Measurements from ENCODE around the gene EXOSC3. TPM values are rescaled to one million over a fixed set of nuclear protein-coding genes. Genes with fewer than 3 reads are reported as not detected.

EXOSC3 gene
- total and polyA plus RNA-seq, 9 of the 15 experiments (the other 6 are each of a cell fraction or from before 2014, with no cell fraction given) = 18.5 to 266 (median 114) TPM

GRCh38 chr9:37784616-37785483 is at the start of gene EXOSC3 (continued):
- TF ChIP-seq REST (IDR thresholded peaks at IDR 0.05; ENCODE audit: borderline replicate concordance) = peak; percentile 99
- peak; percentile 96 for TF ChIP-seq REST (CRISPR knock-in tag; IDR thresholded peaks at IDR 0.05; ENCODE audit: low read depth)
- no peak for TF ChIP-seq MEF2A (IDR thresholded peaks at IDR 0.05; ENCODE audit: control insufficient read depth, low read depth, low read length)
- TF ChIP-seq ZNF324 (CRISPR knock-in tag; IDR thresholded peaks at IDR 0.05) = no peak
- no peak for TF ChIP-seq ATF4 (CRISPR knock-in tag; IDR thresholded peaks at IDR 0.05)
- peak; percentile 84 for TF ChIP-seq ATF7 (IDR thresholded peaks at IDR 0.05)
- peak; percentile 87; the same call in 1 of the 2 replicates for TF ChIP-seq NFRKB (IDR thresholded peaks at IDR 0.05; ENCODE audit: low read depth)
- TF ChIP-seq MECOM (CRISPR knock-in tag; IDR thresholded peaks at IDR 0.05) = 0 out of 2 replicates have a peak, but pooled peaks have one; percentile 27
- TF ChIP-seq ZNF133 (CRISPR knock-in tag; IDR thresholded peaks at IDR 0.05) = no peak
- TF ChIP-seq SFPQ (IDR thresholded peaks at IDR 0.05; ENCODE audit: low read depth, low read length) = no peak
- TF ChIP-seq TFAM (CRISPR knock-in tag; conservative IDR thresholded peaks at IDR 0.05) = no peak
- peak; percentile 76; the same call in 1 of the 2 replicates for TF ChIP-seq HDAC8 (tag; IDR thresholded peaks at IDR 0.05)
- TF ChIP-seq ZKSCAN1 (IDR thresholded peaks at IDR 0.05; ENCODE audit: low read depth, low read length) = no peak
- no peak for TF ChIP-seq MAFF (IDR thresholded peaks at IDR 0.05; ENCODE audit: low read length)
- TF ChIP-seq OTX1 (CRISPR knock-in tag; IDR thresholded peaks at IDR 0.05) = no peak
- peak; percentile 84 for TF ChIP-seq POLR2H (tag; IDR thresholded peaks at IDR 0.05; ENCODE audit: low read depth)

Data from K562 (cell line).